Progenitor cell of endocrine pancreas (in vitro differentiated cells): Measurements from ENCODE around the gene SYP. TPM values are rescaled to one million over a fixed set of nuclear protein-coding genes. Genes with fewer than 3 reads are reported as not detected.
A peak's percentile ranks its signal among the peaks of the same experiment; 100 is the strongest.

Source experiments
- DNase-seq: peaks from one replicate; pipeline ENCODE4 v3.0.0; 2021; ENCODE audit warnings: low spot score; ENCODE audit not compliant: unreplicated experiment
- H3K27ac Mint-ChIP-seq: 2 replicates; pipeline ENCODE4 v1.8.0; 2021; ENCODE audit warnings: mild to moderate bottlenecking, moderate library complexity, mixed read lengths
- H3K27me3 Mint-ChIP-seq: 2 replicates; pipeline ENCODE4 v1.8.0; 2021; ENCODE audit warnings: mixed read lengths
- H3K36me3 Mint-ChIP-seq: 2 replicates; pipeline ENCODE4 v1.8.0; 2022; ENCODE audit warnings: mixed read lengths; ENCODE audit not compliant: insufficient read depth
- H3K4me1 Mint-ChIP-seq: 2 replicates; pipeline ENCODE4 v1.8.0; 2021; ENCODE audit warnings: low read depth, mixed read lengths
- H3K4me3 Mint-ChIP-seq: 2 replicates; pipeline ENCODE4 v1.8.0; 2021; ENCODE audit warnings: low read depth, mild to moderate bottlenecking, moderate library complexity, mixed read lengths
- H3K9me3 Mint-ChIP-seq: 2 replicates; pipeline ENCODE4 v1.8.0; 2021; ENCODE audit warnings: low read depth, mixed read lengths
- CTCF ChIP-seq: fragments of 200-600 bp; sonication (generic); IDR thresholded peaks from one replicate; pipeline ENCODE4 v1.5.0; 2021; ENCODE audit warnings: antibody characterized with exemption, mild to moderate bottlenecking; ENCODE audit not compliant: unreplicated experiment
- total RNA-seq: library from RNA; stranded (reverse); gene quantifications from 2 replicates; pipeline ENCODE4 v1.2.1, GENCODE V29; 2021

The SYP gene
- total RNA-seq, 1 donor from 2014 or later, result 11.4 TPM

DNA sequence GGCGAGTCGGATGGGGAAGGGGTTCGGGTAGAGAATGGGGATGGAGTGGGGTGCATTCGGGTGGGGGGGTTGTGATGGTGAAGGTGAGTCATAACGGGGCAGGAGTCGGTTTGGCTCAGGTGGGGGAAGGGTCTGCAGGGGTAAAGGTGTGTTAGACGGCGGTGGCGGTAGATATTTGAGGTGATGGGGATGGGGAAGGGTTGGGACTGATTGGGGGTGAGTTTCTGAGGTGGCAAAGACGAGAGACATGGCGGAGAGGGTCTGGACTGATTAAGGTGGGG is 738 bp downstream of the SYP start:
- Mint-ChIP-seq H3K27ac (no peak overlapping the region), H3K9me3 (peaks cover 20% of the 10 kb centered on the region), H3K4me1 (peaks cover 2% of the 10 kb centered on the region), H3K36me3 (no peaks in the 10 kb centered on the region), H3K27me3 (peaks cover 20% of the 10 kb centered on the region), H3K4me3 (no peak overlapping the region)
- TF ChIP-seq CTCF, result no peak
- DNase-seq, result no peak

DNA sequence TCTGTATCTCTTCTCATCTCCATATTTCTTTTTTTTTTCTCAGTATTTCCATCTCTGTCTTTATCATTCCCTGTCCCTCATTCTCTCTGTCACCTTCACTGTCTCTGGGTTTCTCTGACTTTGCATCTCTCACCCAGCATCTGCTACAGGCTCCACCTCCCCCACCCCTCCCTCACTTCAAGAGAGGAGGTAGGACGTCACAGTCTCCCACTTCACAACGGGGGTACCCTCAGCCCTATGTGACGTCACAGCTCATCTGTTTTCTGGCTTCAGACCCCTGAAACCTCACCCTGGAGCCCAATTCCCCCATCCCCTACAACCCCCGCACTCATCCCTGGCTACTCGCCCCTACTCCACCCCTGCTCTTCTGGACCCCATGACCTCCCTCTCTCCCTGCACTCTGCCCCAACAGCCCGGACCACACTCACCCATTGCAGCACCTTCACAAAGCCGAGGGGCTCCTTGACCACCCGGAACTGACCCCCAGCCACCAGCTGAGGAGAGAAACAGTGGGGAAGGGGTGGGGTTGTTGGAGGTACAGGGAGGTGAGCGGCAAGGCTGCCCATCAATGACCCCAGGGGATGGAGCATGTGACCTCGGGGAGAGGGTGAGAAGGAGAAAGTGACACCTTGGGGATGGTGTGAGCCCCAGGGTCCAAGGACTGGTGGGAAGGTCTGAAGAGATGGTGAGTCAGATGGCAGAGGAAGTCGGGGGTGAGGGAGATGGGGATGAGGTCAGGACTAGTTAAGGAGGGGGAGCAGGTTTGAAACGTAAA is 1.3 kb downstream of the SYP start:
- H3K27ac Mint-ChIP-seq, result no peak overlapping the region
- peaks cover 2% of the 10 kb centered on the region for H3K4me1 Mint-ChIP-seq
- peaks cover 20% of the 10 kb centered on the region for H3K9me3 Mint-ChIP-seq
- peak overlapping the region; percentile 29 for H3K4me3 Mint-ChIP-seq
- peaks cover 19% of the 10 kb centered on the region for H3K27me3 Mint-ChIP-seq
- no peak for DNase-seq
- TF ChIP-seq CTCF, result no peak
- H3K36me3 Mint-ChIP-seq, result no peaks in the 10 kb centered on the region

DNA sequence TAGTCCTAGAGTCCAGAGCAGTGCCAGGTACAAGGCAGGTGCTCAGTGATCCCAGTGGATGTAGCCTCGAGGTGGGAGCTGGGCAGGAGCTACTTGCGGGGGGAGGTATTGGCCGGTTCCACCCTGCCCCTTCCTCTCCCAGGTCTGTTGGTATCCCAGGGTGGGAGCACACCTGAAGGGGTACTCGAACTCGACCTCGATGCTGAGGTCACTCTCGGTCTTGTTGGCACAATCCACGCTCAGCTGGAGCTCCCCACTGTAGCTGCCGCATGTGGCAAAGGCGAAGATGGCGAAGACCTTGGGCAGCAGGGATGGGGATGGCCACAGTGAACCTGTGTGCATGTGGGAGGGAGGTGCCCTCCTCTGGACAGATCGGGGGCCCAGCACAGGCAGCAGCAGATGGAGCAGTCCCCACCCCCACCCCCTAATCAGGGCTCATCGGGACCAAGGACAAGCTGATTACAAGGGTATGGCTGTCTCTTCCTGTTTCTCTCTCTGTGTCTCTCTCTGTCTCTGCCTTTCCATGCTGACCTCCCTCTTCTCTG is 2.4 kb downstream of the SYP start:
- H3K4me1 Mint-ChIP-seq, result peaks cover 2% of the 10 kb centered on the region
- H3K9me3 Mint-ChIP-seq, result peaks cover 22% of the 10 kb centered on the region
- no peak for TF ChIP-seq CTCF
- peaks cover 17% of the 10 kb centered on the region for H3K27me3 Mint-ChIP-seq
- H3K36me3 Mint-ChIP-seq, result no peaks in the 10 kb centered on the region
- no peak overlapping the region for H3K27ac Mint-ChIP-seq
- DNase-seq, result no peak
- no peak overlapping the region for H3K4me3 Mint-ChIP-seq

GRCh38 chrX:49193542-49193964 is 6.4 kb downstream of the SYP start:
- Mint-ChIP-seq H3K27ac (no peak overlapping the region), H3K9me3 (peaks cover 19% of the 10 kb centered on the region), H3K4me1 (peaks cover 5% of the 10 kb centered on the region), H3K36me3 (peaks cover 1% of the 10 kb centered on the region), H3K27me3 (peaks cover 13% of the 10 kb centered on the region), H3K4me3 (no peak overlapping the region)
- DNase-seq, result no peak
- TF ChIP-seq CTCF, result no peak

DNA sequence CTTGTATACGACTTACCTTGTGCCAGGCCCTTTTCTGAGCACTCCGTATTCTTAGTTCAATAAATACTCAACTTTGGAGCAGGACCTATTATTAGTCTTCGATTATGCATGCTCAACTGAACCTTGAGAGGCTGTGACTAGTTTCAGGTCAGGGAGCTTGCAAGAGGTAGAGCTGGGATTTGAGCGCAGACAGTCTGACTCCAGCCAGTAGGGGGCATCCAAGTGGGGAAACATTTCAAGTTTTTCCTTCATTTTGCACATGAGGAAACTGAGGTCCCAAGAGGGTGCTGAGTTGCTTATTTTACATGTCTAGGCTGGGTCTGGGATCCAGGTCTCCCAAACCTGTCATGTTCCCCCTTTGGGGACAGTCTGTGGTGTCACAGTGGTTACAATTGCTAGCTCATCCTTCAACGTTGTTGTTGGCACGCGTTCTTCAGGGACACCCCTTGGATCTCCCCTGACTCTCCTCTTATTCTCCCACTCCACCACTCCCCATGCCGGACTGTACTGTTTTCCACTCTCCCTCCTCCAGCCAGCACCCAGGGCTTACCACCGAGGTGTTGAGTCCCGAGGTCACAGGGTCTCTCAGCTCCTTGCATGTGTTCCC is 7.2 kb downstream of the SYP start:
- DNase-seq, result no peak
- Mint-ChIP-seq H3K27me3 (peaks cover 6% of the 10 kb centered on the region), H3K4me1 (peaks cover 5% of the 10 kb centered on the region), H3K4me3 (peak overlapping the region; percentile 57), H3K9me3 (peaks cover 12% of the 10 kb centered on the region), H3K36me3 (peaks cover 1% of the 10 kb centered on the region), H3K27ac (no peak overlapping the region)
- TF ChIP-seq CTCF, result peak; percentile 59
